Adipocyte (in vitro differentiated cells): Measurements from ENCODE around the gene RPL41.

Source experiments
- DNase-seq: peaks from one replicate; pipeline ENCODE4 v3.0.0-alpha.2; 2015; ENCODE audit warnings: low read depth
- H3K27me3 ChIP-seq: replicated peaks from 2 replicates; pipeline ENCODE4 v1.7.0; 2013; ENCODE audit warnings: mild to moderate bottlenecking, low read length, moderate library complexity; ENCODE audit not compliant: control insufficient read depth, insufficient read depth
- H3K36me3 ChIP-seq: 2 replicates; pipeline ENCODE4 v1.7.0; 2013; ENCODE audit warnings: low read length, mild to moderate bottlenecking, moderate library complexity; ENCODE audit not compliant: control insufficient read depth, insufficient read depth, severe bottlenecking
- H3K4me1 ChIP-seq: 2 replicates; pipeline ENCODE4 v1.7.0; 2013; ENCODE audit warnings: mild to moderate bottlenecking, low read length, moderate library complexity; ENCODE audit not compliant: control insufficient read depth, insufficient read depth
- H3K4me3 ChIP-seq: 2 replicates; pipeline ENCODE4 v1.7.0; 2013; ENCODE audit warnings: mild to moderate bottlenecking, low read length, moderate library complexity
- H3K9ac ChIP-seq: 2 replicates; pipeline ENCODE4 v1.7.0; 2013; ENCODE audit warnings: mild to moderate bottlenecking, low read length, moderate library complexity
- H3K9me3 ChIP-seq: 2 replicates; pipeline ENCODE4 v1.7.0; 2013; ENCODE audit warnings: mild to moderate bottlenecking, low read length, moderate library complexity; ENCODE audit not compliant: control insufficient read depth

The RPL41 gene

GRCh38 chr12:56158029-56158925 is 41.8 kb downstream of the RPL41 start, which contains the start of gene MYL6:
Gene MYL6, plus strand, starts transcription at chr12:56158359. Its CDS starts 43 bp downstream, at chr12:56158402.
- Histone ChIP-seq H3K9me3 (no peaks in the 10 kb centered on the region), H3K4me1 (peaks cover 33% of the 10 kb centered on the region), H3K9ac (peak within 1 kb of the TSS; percentile 100), H3K36me3 (peaks cover 40% of the 10 kb centered on the region), H3K4me3 (peak within 1 kb of the TSS; percentile 98), H3K27me3 (no peaks in the 10 kb centered on the region)
- peak; percentile 99 for DNase-seq

GRCh38 chr12:56158926-56159461 is 42.6 kb downstream of the RPL41 start:
- peaks cover 31% of the 10 kb centered on the region for H3K4me1 ChIP-seq
- peak; percentile 88 for DNase-seq
- H3K4me3 ChIP-seq: peak overlapping the region; percentile 98
- no peaks in the 10 kb centered on the region for H3K27me3 ChIP-seq
- peaks cover 48% of the 10 kb centered on the region for H3K36me3 ChIP-seq
- no peaks in the 10 kb centered on the region for H3K9me3 ChIP-seq
- H3K9ac ChIP-seq: peak overlapping the region; percentile 100

- Histone ChIP-seq H3K27me3 (no peaks in the 10 kb centered on the region), H3K4me1 (peaks cover 31% of the 10 kb centered on the region), H3K9me3 (no peaks in the 10 kb centered on the region), H3K4me3 (peak overlapping the region; percentile 98), H3K36me3 (peaks cover 54% of the 10 kb centered on the region), H3K9ac (peak overlapping the region; percentile 100)
- no peak for DNase-seq
Observed at GRCh38 chr12:56159482-56160192, 43.2 kb downstream of the RPL41 start.

DNA sequence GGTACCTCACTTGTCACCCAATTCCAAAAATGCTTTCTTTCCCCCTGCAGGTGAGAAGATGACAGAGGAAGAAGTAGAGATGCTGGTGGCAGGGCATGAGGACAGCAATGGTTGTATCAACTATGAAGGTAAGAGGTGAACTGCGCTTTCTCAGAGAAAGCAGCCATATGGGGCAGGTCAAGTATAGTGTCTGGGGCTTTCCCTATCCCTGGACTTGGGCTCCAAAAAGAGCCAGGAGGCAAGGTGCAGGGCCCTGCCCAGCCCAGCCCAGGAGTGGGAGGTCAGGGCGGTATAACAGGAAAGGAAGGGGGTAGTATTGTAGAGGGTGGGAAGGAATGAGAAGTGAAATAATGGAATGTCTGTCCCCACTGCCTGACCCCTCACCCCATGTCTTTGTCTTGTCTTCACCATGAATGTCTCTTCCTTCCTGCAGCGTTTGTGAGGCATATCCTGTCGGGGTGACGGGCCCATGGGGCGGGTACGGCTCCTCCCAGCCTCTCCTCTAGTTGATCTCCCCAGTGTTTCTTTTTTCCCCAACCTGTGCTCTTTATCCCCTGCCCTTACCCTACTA is 43.8 kb downstream of the RPL41 start:
- peak overlapping the region; percentile 100 for H3K9ac ChIP-seq
- H3K36me3 ChIP-seq: peaks cover 58% of the 10 kb centered on the region
- no peaks in the 10 kb centered on the region for H3K9me3 ChIP-seq
- H3K4me1 ChIP-seq: peaks cover 31% of the 10 kb centered on the region
- DNase-seq: no peak
- H3K27me3 ChIP-seq: no peaks in the 10 kb centered on the region
- peak overlapping the region; percentile 98 for H3K4me3 ChIP-seq

- Histone ChIP-seq H3K9me3 (no peaks in the 10 kb centered on the region), H3K27me3 (no peaks in the 10 kb centered on the region), H3K4me3 (peak overlapping the region; percentile 98), H3K4me1 (peaks cover 31% of the 10 kb centered on the region), H3K9ac (peak overlapping the region; percentile 100), H3K36me3 (peaks cover 65% of the 10 kb centered on the region)
- no peak for DNase-seq
Observed at GRCh38 chr12:56160894-56161689, 44.7 kb downstream of the RPL41 start.

DNA sequence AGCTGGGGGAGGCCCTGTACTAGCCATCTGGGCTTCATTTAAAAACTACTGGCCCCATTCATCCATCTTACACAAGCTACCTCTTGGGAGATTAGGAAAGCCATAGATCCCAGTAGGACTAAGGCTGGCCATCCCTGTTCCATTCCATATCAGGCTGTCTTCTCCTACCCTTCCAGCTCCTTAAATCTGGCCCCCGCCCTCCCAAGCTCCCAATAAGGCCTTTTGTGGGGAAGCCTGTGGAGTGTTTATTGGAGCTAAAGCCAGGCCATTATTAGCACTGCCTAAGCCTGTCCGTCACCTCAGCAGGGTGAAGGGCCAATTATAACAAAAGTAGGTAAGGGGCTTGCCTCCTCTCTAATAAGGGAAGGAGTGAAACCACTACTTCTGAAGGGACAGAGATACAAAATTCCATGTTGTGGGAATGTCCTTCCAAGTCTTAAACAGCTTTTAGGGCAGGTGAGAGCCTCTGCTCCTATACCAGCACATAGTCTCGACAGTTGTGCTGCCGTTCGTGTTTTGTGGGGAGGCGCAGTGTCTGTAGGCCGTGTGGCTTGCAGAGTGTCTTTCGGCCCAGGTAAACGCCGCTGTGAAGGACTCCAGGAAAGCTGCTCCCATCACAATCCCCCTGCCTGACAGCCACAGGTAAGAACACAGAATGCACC is 45.4 kb downstream of the RPL41 start:
- Histone ChIP-seq H3K4me3 (peak overlapping the region; percentile 98), H3K36me3 (peaks cover 70% of the 10 kb centered on the region)

GRCh38 chr12:56162468-56163290 is 46.2 kb downstream of the RPL41 start:
- Histone ChIP-seq H3K36me3 (peaks cover 75% of the 10 kb centered on the region), H3K9ac (no peak overlapping the region), H3K27me3 (no peaks in the 10 kb centered on the region), H3K4me3 (no peak overlapping the region), H3K4me1 (peaks cover 25% of the 10 kb centered on the region), H3K9me3 (no peaks in the 10 kb centered on the region)
- no peak for DNase-seq

More for the DNA sequence above, 45.4 kb downstream of the RPL41 start:
- H3K4me1 ChIP-seq: peaks cover 31% of the 10 kb centered on the region
- H3K27me3 ChIP-seq: no peaks in the 10 kb centered on the region
- DNase-seq: no peak
- no peaks in the 10 kb centered on the region for H3K9me3 ChIP-seq
- H3K9ac ChIP-seq: peak overlapping the region; percentile 100

DNA sequence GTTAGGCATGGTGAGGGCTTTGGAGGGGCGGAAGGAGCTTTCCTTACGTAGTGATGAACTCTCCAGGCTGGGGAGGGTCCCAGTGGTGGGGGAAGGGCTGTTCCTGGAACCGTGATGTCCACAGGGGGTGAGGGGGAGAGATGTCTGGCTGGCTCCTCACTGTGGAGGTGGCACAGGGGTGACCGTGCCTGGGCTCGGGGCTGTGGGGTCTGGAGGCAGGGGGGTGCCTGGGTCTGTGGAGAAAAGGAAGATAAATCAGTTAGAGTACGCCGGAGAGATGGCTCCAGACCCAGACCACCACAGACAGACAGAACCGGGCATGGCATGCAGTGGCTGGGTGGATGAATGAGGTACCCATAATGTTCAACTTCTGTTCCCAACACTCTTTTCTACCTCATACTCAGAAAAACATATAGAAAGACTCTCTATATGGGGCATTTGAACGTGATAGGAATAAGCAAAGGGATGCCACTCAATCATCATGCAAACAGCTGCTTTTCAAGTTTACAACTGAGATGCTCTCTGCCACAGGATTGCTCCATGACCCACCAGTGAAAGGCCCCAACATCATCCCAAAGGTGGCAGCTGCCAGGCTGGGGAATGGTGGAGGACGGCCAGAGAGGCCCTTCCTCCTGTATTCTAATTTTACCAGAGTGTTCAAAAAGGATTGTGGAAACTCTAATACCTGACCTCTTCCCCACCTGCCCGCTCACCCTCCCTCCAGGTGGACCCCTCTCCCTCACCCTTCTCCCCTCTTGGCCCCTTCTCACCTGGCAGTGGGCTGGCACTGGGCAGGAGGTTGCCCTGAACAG is 47.3 kb downstream of the RPL41 start:
- H3K9me3 ChIP-seq: no peaks in the 10 kb centered on the region
- H3K36me3 ChIP-seq: peaks cover 80% of the 10 kb centered on the region
- DNase-seq: no peak
- H3K9ac ChIP-seq: no peak overlapping the region
- no peak overlapping the region for H3K4me3 ChIP-seq
- peaks cover 25% of the 10 kb centered on the region for H3K4me1 ChIP-seq
- H3K27me3 ChIP-seq: no peaks in the 10 kb centered on the region

- DNase-seq: no peak
- no peak overlapping the region for H3K4me3 ChIP-seq
- no peak overlapping the region for H3K9ac ChIP-seq
- no peaks in the 10 kb centered on the region for H3K9me3 ChIP-seq
- peaks cover 25% of the 10 kb centered on the region for H3K4me1 ChIP-seq
- peaks cover 84% of the 10 kb centered on the region for H3K36me3 ChIP-seq
- H3K27me3 ChIP-seq: no peaks in the 10 kb centered on the region
Observed at GRCh38 chr12:56164345-56164729, 47.9 kb downstream of the RPL41 start.
